OCI-LY1 (cell line): ENCODE measurements around the gene BRIX1.

Experiments used
- H2AFZ ChIP-seq: fragments of 200-600 bp; sonication (generic), shearing (Covaris generic); 2 replicates; pipeline ENCODE4 v1.6.0; 2014; ENCODE audit warnings: antibody characterized with exemption, mild to moderate bottlenecking, low read length
- H3F3A ChIP-seq: fragments of 200-600 bp; sonication (generic), shearing (Covaris generic); 2 replicates; pipeline ENCODE4 v1.6.0; 2014; ENCODE audit warnings: mild to moderate bottlenecking, antibody characterized with exemption, low read length, moderate library complexity; ENCODE audit not compliant: insufficient read depth
- H3K27ac ChIP-seq: fragments of 200-600 bp; sonication (generic); 2 replicates; pipeline ENCODE4 v1.5.1; 2014; ENCODE audit warnings: low read length, mixed run types, mild to moderate bottlenecking, low read depth; ENCODE audit not compliant: poor library complexity, severe bottlenecking
- H3K27me3 ChIP-seq: fragments of 200-600 bp; sonication (generic); 2 replicates; pipeline ENCODE4 v1.6.0; 2014; ENCODE audit warnings: antibody characterized with exemption, mild to moderate bottlenecking, low read length, moderate library complexity; ENCODE audit not compliant: insufficient read depth
- H3K36me3 ChIP-seq: fragments of 200-600 bp; sonication (generic); 2 replicates; pipeline ENCODE4 v1.6.1; 2014; ENCODE audit warnings: mild to moderate bottlenecking, antibody characterized with exemption, low read length, moderate library complexity, mixed read lengths; ENCODE audit not compliant: insufficient read depth
- H3K4me1 ChIP-seq: fragments of 200-600 bp; sonication (generic); 2 replicates; pipeline ENCODE4 v1.5.1; 2014; ENCODE audit warnings: mild to moderate bottlenecking, low read length, moderate library complexity; ENCODE audit not compliant: insufficient read depth, severe bottlenecking
- H3K4me2 ChIP-seq: fragments of 200-600 bp; sonication (generic), shearing (Covaris generic); 2 replicates; pipeline ENCODE4 v1.6.1; 2014; ENCODE audit warnings: low read length
- H3K4me3 ChIP-seq: fragments of 200-600 bp; sonication (generic); 2 replicates; pipeline ENCODE4 v1.5.1; 2014; ENCODE audit warnings: low read length, low read depth, mild to moderate bottlenecking, mixed read lengths; ENCODE audit not compliant: poor library complexity, severe bottlenecking
- H3K79me2 ChIP-seq: fragments of 200-600 bp; shearing (Covaris generic); 2 replicates; pipeline ENCODE4 v1.6.1; 2016; ENCODE audit warnings: mixed run types, low read length, mixed read lengths; ENCODE audit not compliant: insufficient read depth
- H3K9ac ChIP-seq: fragments of 200-600 bp; sonication (generic), shearing (Covaris generic); 2 replicates; pipeline ENCODE4 v1.6.1; 2014; ENCODE audit warnings: mild to moderate bottlenecking, low read length, mixed read lengths
- H3K9me2 ChIP-seq: fragments of 200-600 bp; sonication (generic), shearing (Covaris generic); 2 replicates; pipeline ENCODE4 v1.6.1; 2014; ENCODE audit warnings: low read depth, mild to moderate bottlenecking, low read length, mixed read lengths
- H3K9me3 ChIP-seq: fragments of 200-600 bp; shearing (Covaris generic); 2 replicates; pipeline ENCODE4 v1.6.1; 2014; ENCODE audit warnings: low read length, mixed read lengths
- H4K20me1 ChIP-seq: fragments of 200-600 bp; sonication (generic), shearing (Covaris generic); 2 replicates; pipeline ENCODE4 v1.6.0; 2016; ENCODE audit warnings: mild to moderate bottlenecking, low read length; ENCODE audit not compliant: insufficient read depth
- CTCF ChIP-seq: fragments of 200-600 bp; sonication (generic), shearing (Covaris generic); IDR thresholded peaks from 2 replicates; pipeline ENCODE4 v1.5.1; 2017; ENCODE audit warnings: mild to moderate bottlenecking, antibody characterized with exemption, low read length, moderate library complexity, mixed read lengths
- EZH2 ChIP-seq: fragments of 200-600 bp; sonication (generic), shearing (Covaris generic); IDR thresholded peaks from 2 replicates; pipeline ENCODE4 v1.8.0; 2017; ENCODE audit warnings: borderline replicate concordance, mixed run types, mild to moderate bottlenecking, antibody characterized with exemption, low read length, moderate library complexity, mixed read lengths

Gene BRIX1

DNA sequence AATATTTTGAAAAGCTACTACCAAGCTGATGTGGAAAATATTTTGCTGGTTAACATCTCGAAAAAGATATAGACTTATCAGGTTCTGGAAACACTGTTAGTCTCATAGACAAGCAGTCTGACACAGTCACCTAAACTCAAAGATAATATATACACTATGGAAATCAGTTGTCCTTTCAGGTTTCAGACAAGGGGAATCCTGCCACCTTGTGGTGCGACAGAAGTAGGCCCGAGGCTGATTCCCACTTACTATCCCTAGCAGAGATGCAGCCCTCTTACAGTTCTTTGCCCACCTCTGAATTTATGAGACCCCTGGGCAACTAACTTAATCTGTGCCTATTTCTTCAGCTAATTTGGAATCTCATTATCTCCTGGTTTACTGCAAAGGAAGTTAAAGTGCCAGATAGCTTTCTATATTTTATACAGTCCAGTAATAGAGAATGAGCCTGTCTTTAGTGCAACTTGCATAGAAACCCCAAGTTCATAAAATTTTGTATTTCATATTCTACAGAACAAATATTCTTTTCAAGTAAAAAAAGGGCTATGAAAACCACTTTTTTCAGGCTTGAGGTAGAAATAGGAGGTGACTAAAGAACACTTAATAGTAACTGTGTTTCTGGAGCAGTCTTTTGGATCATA is 17.1 kb upstream of the BRIX1 start:
- Histone ChIP-seq H3K79me2 (no peaks in the 10 kb centered on the region), H2AFZ (no peak overlapping the region), H3K9me2 (no peaks in the 10 kb centered on the region), H3K9me3 (no peaks in the 10 kb centered on the region), H3F3A (no peaks in the 10 kb centered on the region), H3K4me3 (no peak overlapping the region), H3K27me3 (no peaks in the 10 kb centered on the region), H3K27ac (no peak overlapping the region), H4K20me1 (no peaks in the 10 kb centered on the region), H3K4me2 (no peak overlapping the region), H3K36me3 (no peaks in the 10 kb centered on the region), H3K4me1 (no peaks in the 10 kb centered on the region), H3K9ac (no peak overlapping the region)
- no peak for TF ChIP-seq EZH2
- TF ChIP-seq CTCF, result peak; percentile 85

- H4K20me1 ChIP-seq, result no peaks in the 10 kb centered on the region
- no peaks in the 10 kb centered on the region for H3K9me2 ChIP-seq
- no peaks in the 10 kb centered on the region for H3K36me3 ChIP-seq
- no peak overlapping the region for H3K4me3 ChIP-seq
- no peak overlapping the region for H3K9ac ChIP-seq
- H3K27ac ChIP-seq, result no peak overlapping the region
- H3K79me2 ChIP-seq, result no peaks in the 10 kb centered on the region
- H2AFZ ChIP-seq, result no peak overlapping the region
- TF ChIP-seq EZH2 (no peak), CTCF (no peak)
- no peaks in the 10 kb centered on the region for H3F3A ChIP-seq
- no peaks in the 10 kb centered on the region for H3K4me1 ChIP-seq
- no peak overlapping the region for H3K4me2 ChIP-seq
- no peaks in the 10 kb centered on the region for H3K27me3 ChIP-seq
- H3K9me3 ChIP-seq, result no peaks in the 10 kb centered on the region
These were observed 16.4 kb upstream of the BRIX1 start for GRCh38 chr5:34899066-34899465.

DNA sequence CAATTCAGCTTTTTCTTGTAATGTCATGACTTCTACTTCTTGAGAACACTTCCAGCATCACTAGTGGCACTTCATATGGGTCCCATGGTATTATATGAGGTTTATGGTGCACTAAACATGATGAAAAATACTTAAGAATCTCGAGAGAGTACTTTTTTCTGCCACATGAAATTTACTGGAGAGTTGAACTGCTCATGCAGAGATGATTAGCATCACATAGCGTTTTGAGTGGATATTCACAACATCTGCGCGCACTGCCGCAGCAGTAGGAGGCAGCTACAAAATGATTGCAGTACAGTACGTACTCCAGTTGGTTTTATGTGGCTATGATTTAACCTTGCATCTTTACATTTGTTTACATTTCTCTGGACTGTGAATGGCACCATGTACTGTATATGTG is 14.9 kb upstream of the BRIX1 start:
- Histone ChIP-seq H4K20me1 (no peaks in the 10 kb centered on the region), H3K9me2 (no peaks in the 10 kb centered on the region), H3F3A (no peaks in the 10 kb centered on the region), H3K79me2 (no peaks in the 10 kb centered on the region), H3K4me1 (no peaks in the 10 kb centered on the region), H3K36me3 (peaks cover 11% of the 10 kb centered on the region; the same call in 1 of the 2 replicates), H2AFZ (no peak overlapping the region), H3K4me2 (no peak overlapping the region), H3K27me3 (no peaks in the 10 kb centered on the region), H3K27ac (no peak overlapping the region), H3K9ac (no peak overlapping the region), H3K9me3 (no peaks in the 10 kb centered on the region), H3K4me3 (no peak overlapping the region)
- no peak for TF ChIP-seq CTCF
- no peak for TF ChIP-seq EZH2
